Keratinocyte (primary cell): ENCODE results near the gene KRT1. TPM values are rescaled to one million over a fixed set of nuclear protein-coding genes. Genes with fewer than 3 reads are reported as not detected.

Experiments used
- DNase-seq: peaks from one replicate; pipeline ENCODE4 v3.0.0-alpha.2; 2011; ENCODE audit warnings: low read depth, missing footprints, low spot score
- FAIRE-seq: peaks from 2 replicates; lab custom pipeline; 2011; peaks lifted over from hg19 to GRCh38; lab: Jason Lieb, UNC
- H2AFZ ChIP-seq: 2 replicates; pipeline ENCODE4 v1.6.0; 2012; ENCODE audit warnings: low read length, control low read depth, inconsistent platforms; ENCODE audit not compliant: control insufficient read depth
- H3K27ac ChIP-seq: 2 replicates; pipeline ENCODE4 v1.5.1; 2011; ENCODE audit warnings: low read length; ENCODE audit not compliant: control insufficient read depth, insufficient read depth
- H3K27me3 ChIP-seq: 3 replicates; pipeline ENCODE4 v1.6.0; 2011; ENCODE audit warnings: low read length; ENCODE audit not compliant: control insufficient read depth, insufficient read depth; ENCODE audit errors: extremely low read depth
- H3K36me3 ChIP-seq, 2 experiments: 2 replicates in 1 of 2; 3 replicates in 1 of 2; pipeline ENCODE4 v1.5.1; 2011; ENCODE audit warnings: low read length in 2 of 2, mild to moderate bottlenecking in 1 of 2; ENCODE audit not compliant: control insufficient read depth in 2 of 2, insufficient read depth in 2 of 2; ENCODE audit errors: extremely low read depth in 1 of 2
- H3K4me1 ChIP-seq: 3 replicates; pipeline ENCODE4 v1.5.1; 2011; ENCODE audit warnings: low read length; ENCODE audit not compliant: control insufficient read depth, insufficient read depth; ENCODE audit errors: extremely low read depth
- H3K4me2 ChIP-seq: 3 replicates; pipeline ENCODE4 v1.6.0; 2011; ENCODE audit warnings: low read depth, low read length; ENCODE audit not compliant: control insufficient read depth, insufficient read depth; ENCODE audit errors: extremely low read depth
- H3K4me3 ChIP-seq, 3 experiments: fragments of 200-600 bp in 1 of 3; sonication (generic) in 1 of 3; 2 replicates in 2 of 3; 3 replicates in 1 of 3; pipeline ENCODE4 v1.5.1; 2011 to 2016; ENCODE audit warnings: low read length in 3 of 3, mild to moderate bottlenecking in 3 of 3, control low read depth in 2 of 3, inconsistent platforms in 1 of 3, low read depth in 1 of 3, mixed read lengths in 1 of 3, mixed run types in 1 of 3, moderate library complexity in 1 of 3; ENCODE audit not compliant: control insufficient read depth in 2 of 3, insufficient read depth in 2 of 3; ENCODE audit errors: extremely low read depth in 1 of 3
- H3K79me2 ChIP-seq: 2 replicates; pipeline ENCODE4 v1.6.0; 2012; ENCODE audit warnings: low read length; ENCODE audit not compliant: control insufficient read depth, insufficient read depth
- H3K9ac ChIP-seq: 3 replicates; pipeline ENCODE4 v1.6.0; 2011; ENCODE audit warnings: low read length; ENCODE audit not compliant: control insufficient read depth, insufficient read depth; ENCODE audit errors: extremely low read depth
- H3K9me1 ChIP-seq: 3 replicates; pipeline ENCODE4 v1.6.0; 2011; ENCODE audit warnings: low read length; ENCODE audit not compliant: control insufficient read depth, insufficient read depth; ENCODE audit errors: extremely low read depth
- H3K9me3 ChIP-seq: 2 replicates; pipeline ENCODE4 v1.5.1; 2012; ENCODE audit warnings: low read depth, low read length; ENCODE audit not compliant: control insufficient read depth
- H4K20me1 ChIP-seq: 3 replicates; pipeline ENCODE4 v1.6.0; 2011; ENCODE audit warnings: low read length; ENCODE audit not compliant: control insufficient read depth, insufficient read depth; ENCODE audit errors: extremely low read depth
- CTCF ChIP-seq, 3 experiments: IDR thresholded peaks in 1 of 3; conservative IDR thresholded peaks in 1 of 3; optimal IDR thresholded peaks in 1 of 3; 2 replicates in 2 of 3; 3 replicates in 1 of 3; pipeline versions ENCODE3 to v1.5.1; 2011; ENCODE audit warnings: low read length in 3 of 3, mild to moderate bottlenecking in 3 of 3, moderate library complexity in 2 of 3, control low read depth in 1 of 3, inconsistent platforms in 1 of 3; ENCODE audit not compliant: insufficient read depth in 2 of 3; ENCODE audit errors: extremely low read depth in 1 of 3
- EZH2 ChIP-seq: IDR thresholded peaks from one replicate; pipeline ENCODE4 v1.6.1; 2012; ENCODE audit warnings: inconsistent platforms, mild to moderate bottlenecking, low read length, moderate library complexity
- dilution Hi-C: fragments of 300-500 bp; cut with MboI; formaldehyde crosslinking; loops from one replicate; pipeline ENCODE4 v1.7.0; 2020; ENCODE audit warnings: low sequenced_read_pairs; ENCODE audit not compliant: extremely low pct_ligation_motif_present
- polyA plus RNA-seq, 5 experiments: library from polyadenylated mRNA; depleted of rRNA in 3 of 5; stranded (reverse) in 3 of 5; stranded (forward) in 1 of 5; unstranded in 1 of 5; fragments of >200 nt; gene quantifications; 1 replicate in 1 of 5; 2 replicates in 3 of 5; 3 replicates in 1 of 5; pipeline versions ENCODE4 v1.2.1 to v1.2.3, GENCODE V29; 2011 to 2012; ENCODE audit warnings: missing spikeins in 2 of 5, low read depth in 1 of 5, low replicate concordance in 1 of 5

The KRT1 gene
- polyA plus RNA-seq, 1 donor (not counting 4 experiments of a cell fraction or from before 2014, with no cell fraction given), result 92.2 TPM

- Histone ChIP-seq H3K9me3 (no peaks in the 10 kb centered on the region), H2AFZ (peak overlapping the region; percentile 50), H3K4me1 (peaks cover 15% of the 10 kb centered on the region), H3K27me3 (peaks cover 38% of the 10 kb centered on the region), H3K4me3 (no peak overlapping the region), H3K9me1 (no peaks in the 10 kb centered on the region), H4K20me1 (no peaks in the 10 kb centered on the region), H3K27ac (no peak overlapping the region), H3K9ac (no peak overlapping the region), H3K4me2 (peak overlapping the region; percentile 71), H3K79me2 (no peaks in the 10 kb centered on the region), H3K36me3 (no peaks in the 10 kb centered on the region)
- peak; percentile 97 for FAIRE-seq
- DNase-seq, result peak; percentile 23
- no peak for TF ChIP-seq EZH2
- no peak for TF ChIP-seq CTCF (optimal IDR thresholded peaks at IDR 0.05 in 1 of 3, IDR thresholded peaks at IDR 0.05 in 1 of 3, conservative IDR thresholded peaks at IDR 0.05 in 1 of 3; ENCODE audit: extremely low read depth in 1 of 3, insufficient read depth in 2 of 3, low read length in 3 of 3)
- dilution Hi-C loops, result no loop called here
These were observed 7.5 kb upstream of the KRT1 start for GRCh38 chr12:52687497-52688385.

GRCh38 chr12:52686756-52687487, 6.7 kb upstream of the KRT1 start:
- no peaks in the 10 kb centered on the region for H4K20me1 ChIP-seq
- no peak overlapping the region for H3K4me3 ChIP-seq
- no peaks in the 10 kb centered on the region for H3K9me1 ChIP-seq
- FAIRE-seq, result peak; percentile 17
- no peak for TF ChIP-seq CTCF (optimal IDR thresholded peaks at IDR 0.05 in 1 of 3, IDR thresholded peaks at IDR 0.05 in 1 of 3, conservative IDR thresholded peaks at IDR 0.05 in 1 of 3; ENCODE audit: extremely low read depth in 1 of 3, insufficient read depth in 2 of 3, low read length in 3 of 3)
- TF ChIP-seq EZH2, result no peak
- dilution Hi-C loops, result no loop called here
- H2AFZ ChIP-seq, result no peak overlapping the region
- H3K4me2 ChIP-seq, result peak overlapping the region; percentile 71
- no peak for DNase-seq
- peaks cover 33% of the 10 kb centered on the region for H3K27me3 ChIP-seq
- H3K36me3 ChIP-seq, result no peaks in the 10 kb centered on the region
- H3K9me3 ChIP-seq, result no peaks in the 10 kb centered on the region
- H3K27ac ChIP-seq, result no peak overlapping the region
- H3K9ac ChIP-seq, result no peak overlapping the region
- no peaks in the 10 kb centered on the region for H3K79me2 ChIP-seq
- peaks cover 15% of the 10 kb centered on the region for H3K4me1 ChIP-seq
